ENCODE measurements around the gene UBIAD1.

Gene UBIAD1

DNA sequence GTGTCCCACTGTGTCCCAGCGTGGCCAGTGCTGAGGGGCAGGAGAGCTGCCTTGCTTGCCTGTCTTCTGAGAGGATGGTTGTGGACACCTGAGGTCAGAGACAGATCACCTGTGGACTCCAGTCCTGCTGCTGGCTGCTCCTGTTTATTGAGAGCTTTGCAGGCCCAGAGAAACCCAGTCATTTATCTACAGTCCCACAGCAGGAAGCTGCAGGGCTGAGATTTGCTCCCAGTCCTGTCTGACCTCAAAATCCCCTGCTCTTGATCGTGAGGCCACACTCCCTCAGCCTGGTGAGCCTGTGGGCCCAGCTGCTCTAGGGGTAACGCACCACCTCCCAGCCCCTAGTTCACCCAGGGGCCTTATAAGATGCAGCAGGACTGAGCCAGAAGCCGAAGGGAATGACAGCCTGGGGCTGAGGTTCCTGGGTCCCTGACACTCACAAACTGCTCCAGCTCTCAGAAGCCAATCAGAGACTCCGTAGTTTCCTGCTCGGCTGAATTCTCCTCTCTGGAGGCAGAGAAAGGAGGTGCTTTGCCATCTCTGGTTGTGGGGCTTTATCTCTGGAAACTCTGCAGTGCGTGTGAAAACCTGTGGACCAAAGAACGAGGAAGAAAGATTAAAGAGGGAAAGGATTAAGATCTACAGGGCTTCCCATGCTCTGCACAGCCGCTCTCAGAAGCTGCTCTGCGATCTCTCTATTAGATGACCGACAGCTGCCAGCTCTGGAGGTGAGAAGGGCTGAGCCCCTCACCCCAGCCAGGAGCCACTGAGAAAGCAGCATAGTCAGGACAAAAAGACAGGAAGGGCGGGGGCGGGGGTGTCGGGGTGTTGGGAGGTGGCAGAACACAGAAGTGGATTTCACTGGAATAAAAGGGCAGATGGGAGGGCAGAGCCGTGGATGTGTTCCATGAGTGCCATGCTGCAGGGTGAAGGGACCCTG, 39.1 kb downstream of the UBIAD1 start:
- DNase-seq (ENCODE audit: low spot score) = no peak

DNA sequence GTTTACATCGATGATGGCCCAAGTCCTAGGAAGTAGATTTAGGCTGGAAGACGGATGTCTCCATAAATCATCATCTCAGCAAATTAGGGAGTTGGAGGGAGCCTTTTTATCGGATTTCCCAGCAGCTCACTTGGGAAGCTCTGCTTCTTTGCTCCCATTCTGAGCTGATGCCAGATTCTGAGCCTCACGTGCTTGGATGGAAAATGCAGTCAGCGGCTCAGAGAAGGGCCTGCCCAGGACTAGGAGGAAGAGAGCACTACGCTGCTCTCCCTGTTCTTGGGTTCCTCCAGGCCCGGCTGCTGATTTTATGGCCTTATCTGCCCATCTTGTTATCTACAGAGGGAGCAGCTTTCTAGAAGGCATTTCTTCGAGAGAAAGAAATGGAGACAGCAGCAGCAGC, 42.0 kb downstream of the UBIAD1 start:
- no peak for DNase-seq (ENCODE audit: low spot score)

DNA sequence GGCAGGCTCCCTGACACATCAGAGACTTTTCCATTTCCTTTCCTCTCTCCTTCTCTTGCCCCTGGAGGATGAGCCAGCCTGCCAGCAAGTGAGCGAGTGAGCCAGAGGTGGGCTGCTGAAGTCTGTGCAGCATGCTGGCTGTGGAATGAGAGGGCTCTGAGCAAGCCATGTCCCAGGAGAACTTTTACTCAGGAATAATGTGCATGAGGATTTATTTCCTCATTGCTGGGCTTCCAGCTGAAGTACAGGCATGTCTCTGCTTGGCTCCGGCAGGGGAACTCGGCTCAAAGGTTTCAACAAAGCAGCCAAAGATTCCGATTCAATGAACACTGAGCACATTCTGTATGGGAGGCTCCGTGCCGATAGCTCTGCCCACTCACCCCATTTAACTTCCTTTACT, 43.7 kb downstream of the UBIAD1 start:
- DNase-seq (ENCODE audit: low spot score) = no peak

DNA sequence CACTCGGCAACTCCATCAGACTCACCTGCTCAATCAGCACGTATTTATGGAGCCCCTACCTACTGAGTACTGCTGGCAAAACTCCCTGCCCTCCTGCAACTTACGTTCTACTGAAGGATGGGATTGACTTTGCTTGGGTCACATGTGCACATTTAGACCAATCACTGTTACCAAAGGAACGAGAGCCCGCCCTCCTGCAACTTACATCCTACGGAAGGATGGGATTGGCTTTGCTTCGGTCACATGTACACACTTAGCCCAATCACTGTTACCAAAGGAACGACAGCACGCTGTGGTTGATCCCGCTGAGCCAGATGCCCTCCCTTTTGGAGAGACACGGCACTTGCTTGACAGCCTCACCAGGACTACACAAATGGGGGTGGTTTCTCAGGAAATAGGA, 46.0 kb downstream of the UBIAD1 start:
- no peak for DNase-seq (ENCODE audit: low spot score)

- DNase-seq (ENCODE audit: low spot score) = peak; percentile 13
Measured at GRCh38 chr1:11320153-11320936, 47.3 kb downstream of the UBIAD1 start.

DNA sequence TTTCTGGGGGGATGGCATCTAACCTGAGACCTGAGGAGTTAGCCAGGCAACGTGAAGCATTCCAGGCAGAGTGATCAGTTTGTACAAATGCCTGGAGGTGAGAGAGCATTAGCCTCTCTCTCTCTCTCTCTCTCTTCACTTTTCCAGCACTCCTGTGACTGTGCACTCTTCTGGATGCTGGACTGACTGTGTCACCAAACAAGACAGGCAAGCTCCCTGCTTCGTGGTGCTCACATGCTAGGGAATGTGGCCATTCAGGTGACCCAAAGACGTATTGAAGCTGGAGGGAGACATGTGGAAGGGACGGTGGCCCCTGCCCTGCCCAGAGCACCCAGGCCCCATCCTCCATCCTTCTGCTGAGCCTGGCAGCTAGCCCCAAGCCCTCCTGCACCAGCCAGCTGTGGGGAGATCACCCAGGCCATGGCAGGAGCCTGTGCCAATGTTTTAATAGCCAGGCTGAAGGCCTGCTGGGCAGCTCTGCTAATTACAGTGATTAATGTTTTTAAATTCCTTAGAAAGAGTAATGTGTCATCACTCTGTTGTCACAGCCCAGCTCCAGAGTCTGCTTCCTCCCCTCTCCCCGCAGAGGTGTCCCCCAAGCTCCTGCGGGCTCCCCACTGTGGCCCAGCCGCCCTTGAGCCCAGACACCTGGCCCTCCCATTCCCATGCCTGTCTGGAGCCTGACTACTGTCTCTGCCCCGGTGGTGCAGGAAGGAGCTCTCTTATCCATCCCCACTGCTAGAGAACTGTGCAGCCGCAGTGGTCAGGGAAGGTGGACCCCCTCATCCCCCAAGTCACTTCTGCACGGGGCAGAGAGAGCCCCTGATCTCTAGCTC, 48.9 kb downstream of the UBIAD1 start:
- no peak for DNase-seq (ENCODE audit: low spot score)

DNA sequence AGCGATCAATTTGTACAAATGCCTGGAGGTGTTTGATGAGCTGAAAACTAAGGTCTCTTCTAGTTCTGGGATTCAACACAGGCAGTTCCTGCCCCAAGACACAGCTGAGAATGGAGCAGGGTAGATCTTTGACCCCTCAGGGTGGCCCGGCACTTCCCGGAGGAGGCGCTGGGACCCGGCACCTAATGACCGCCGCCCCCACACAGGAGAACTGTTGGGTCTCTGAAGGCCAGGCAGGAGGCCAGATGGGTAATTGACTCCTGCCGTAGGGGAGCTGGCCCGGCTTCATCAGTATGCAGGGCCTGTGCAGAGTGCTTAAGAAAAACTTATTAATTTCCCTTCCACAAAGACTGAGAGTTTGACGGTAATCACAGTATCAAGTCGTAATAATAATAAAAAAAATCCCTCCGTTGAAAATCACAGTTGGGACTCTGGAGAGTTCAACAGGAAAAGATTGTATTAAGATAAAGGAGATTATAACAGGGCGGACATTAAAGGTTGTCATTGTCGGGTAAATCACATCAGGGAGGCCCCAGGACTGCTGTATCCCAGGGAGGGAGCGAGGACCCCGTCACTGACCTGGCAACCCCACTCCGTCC, 51.7 kb downstream of the UBIAD1 start:
- DNase-seq (ENCODE audit: low spot score) = no peak

- no peak for DNase-seq (ENCODE audit: low spot score)
Measured at GRCh38 chr1:11326070-11326469, 53.1 kb downstream of the UBIAD1 start.

GRCh38 chr1:11328444-11328843, 55.4 kb downstream of the UBIAD1 start:
- no peak for DNase-seq (ENCODE audit: low spot score)

GRCh38 chr1:11330411-11330810, 57.4 kb downstream of the UBIAD1 start:
- no peak for DNase-seq (ENCODE audit: low spot score)

GRCh38 chr1:11331036-11331944, 58.3 kb downstream of the UBIAD1 start:
- DNase-seq (ENCODE audit: low spot score) = no peak

DNA sequence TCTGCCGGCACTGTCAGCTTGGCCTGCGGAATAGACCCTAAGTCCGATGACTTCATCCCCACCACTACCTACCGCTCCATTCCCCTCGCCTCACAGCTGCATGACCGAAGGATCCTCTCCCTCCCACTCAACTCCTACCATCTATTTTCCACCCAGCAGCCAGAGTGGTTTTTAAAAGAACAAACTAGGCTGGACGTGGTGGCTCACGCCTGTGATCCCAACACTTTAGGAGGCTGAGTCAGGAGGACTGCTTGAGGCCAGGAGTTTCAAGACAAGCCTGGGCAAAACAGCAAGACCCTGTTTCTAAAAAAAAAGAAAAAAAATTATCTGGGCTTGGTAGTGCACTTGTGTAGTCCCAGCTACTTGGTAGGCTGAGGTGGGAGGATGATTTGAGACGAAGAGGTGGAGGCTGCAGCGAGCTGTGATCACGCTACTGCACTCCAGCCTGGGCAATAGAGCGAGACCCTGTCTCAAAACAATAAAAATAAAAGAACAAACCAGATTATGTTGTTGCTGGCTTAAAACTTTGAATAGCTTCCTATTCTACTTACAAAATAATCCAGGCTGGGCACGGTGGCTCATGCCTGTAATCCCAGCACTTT, 59.0 kb downstream of the UBIAD1 start:
- no peak for DNase-seq (ENCODE audit: low spot score)

GRCh38 chr1:11333631-11334030, 60.6 kb downstream of the UBIAD1 start:
- DNase-seq (ENCODE audit: low spot score) = no peak

GRCh38 chr1:11334261-11334804, 61.3 kb downstream of the UBIAD1 start:
- no peak for DNase-seq (ENCODE audit: low spot score)

DNA sequence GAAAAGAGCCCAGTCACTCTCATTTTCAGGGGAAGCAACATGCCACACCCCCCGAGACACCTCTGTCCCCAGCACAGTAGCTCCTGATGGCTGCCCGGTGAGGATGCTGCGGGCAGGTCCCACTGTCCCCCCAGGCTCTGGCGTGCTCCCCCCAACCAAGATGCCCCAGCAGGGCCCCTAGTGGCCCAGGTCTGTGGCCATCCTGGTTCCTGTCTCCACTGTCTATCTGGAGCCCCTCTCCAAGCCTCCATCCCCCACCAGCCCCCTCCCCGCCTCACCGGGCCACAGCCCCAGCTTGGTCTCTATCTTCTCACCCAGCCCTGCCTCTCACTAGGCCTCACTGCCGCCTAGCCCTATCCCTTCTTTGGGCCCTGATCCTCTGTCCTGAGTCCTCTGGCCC, 61.8 kb downstream of the UBIAD1 start:
- no peak for DNase-seq (ENCODE audit: low spot score)

DNA sequence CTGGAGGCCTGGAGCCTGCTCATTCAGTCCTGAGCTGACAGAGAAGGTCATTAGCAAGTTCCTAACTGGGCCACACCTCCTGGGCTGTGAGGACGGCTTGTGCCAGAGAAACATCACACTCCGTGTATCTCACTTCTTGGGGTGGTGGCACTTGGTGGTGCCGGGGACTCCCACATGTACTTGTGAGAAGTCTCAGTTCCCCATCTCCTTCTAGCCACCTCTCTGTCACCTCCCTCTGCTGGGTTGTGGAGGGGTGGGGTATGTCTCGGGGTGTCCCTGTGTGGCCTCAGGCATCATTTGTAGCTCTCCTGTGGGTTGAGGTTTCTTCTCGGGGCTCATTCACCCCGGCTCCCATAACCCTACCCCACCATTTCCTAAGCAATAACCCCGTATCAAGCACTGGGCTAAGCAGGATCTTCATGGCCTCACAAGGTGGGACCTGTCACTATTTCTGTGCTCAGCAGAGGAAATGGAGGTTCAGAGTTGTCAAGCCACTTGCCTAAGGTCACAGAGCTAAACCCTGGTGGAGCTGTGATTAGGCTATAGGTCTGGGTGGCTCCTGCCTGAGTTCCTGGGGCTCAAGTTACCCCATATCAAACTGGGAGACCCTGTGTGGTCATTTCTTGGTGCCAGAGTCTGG, 62.5 kb downstream of the UBIAD1 start:
- DNase-seq (ENCODE audit: low spot score) = no peak

DNA sequence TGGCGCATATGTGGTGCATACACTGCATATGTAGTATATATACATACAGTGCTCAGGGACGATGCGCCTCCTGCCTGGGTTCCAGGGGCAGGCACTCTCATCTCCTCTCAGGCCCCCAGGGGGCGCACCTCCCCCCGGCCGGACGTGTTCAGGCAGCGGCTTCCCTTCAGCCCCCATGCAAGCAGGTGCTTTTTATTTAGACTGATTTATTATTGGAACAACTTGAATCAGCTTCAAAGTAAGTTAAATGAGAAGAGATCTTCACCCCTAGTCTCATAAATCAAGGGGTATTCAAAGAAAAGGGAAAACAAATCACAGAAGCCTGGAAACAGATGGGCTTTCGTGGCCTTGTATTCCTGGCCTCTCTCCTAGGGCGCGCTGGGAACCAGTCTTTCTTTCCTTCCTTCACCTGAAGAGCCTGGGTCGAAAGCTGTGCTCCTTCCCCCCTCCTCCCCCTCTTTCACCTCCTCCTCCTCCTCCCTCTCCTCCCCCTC, 64.6 kb downstream of the UBIAD1 start:
- DNase-seq (ENCODE audit: low spot score) = peak; percentile 42

Measured in cerebellar cortex (tissue), 1 donor.